Measurements from ENCODE around the gene CNTN4.

Gene CNTN4

DNA sequence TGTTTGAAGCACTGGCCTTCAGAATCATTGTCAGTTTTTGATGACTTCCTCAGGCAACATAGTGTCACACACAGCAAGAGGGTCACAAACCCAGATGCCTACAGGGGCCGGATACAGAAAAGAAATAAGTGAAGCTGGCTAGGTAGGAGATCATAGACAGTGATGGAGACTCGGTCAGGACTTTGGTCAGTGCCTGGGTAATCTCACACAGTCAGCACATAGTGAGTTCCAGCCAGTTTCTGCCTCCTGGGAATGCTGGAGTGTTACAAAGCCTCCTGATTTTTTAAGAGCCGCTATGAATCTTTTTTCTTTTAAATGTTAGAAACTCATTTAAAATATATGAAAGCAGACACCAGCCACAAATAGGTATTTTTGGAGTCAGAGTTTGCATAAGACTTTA is 612.4 kb downstream of the CNTN4 start:
- TF ChIP-seq, protein P1, sequence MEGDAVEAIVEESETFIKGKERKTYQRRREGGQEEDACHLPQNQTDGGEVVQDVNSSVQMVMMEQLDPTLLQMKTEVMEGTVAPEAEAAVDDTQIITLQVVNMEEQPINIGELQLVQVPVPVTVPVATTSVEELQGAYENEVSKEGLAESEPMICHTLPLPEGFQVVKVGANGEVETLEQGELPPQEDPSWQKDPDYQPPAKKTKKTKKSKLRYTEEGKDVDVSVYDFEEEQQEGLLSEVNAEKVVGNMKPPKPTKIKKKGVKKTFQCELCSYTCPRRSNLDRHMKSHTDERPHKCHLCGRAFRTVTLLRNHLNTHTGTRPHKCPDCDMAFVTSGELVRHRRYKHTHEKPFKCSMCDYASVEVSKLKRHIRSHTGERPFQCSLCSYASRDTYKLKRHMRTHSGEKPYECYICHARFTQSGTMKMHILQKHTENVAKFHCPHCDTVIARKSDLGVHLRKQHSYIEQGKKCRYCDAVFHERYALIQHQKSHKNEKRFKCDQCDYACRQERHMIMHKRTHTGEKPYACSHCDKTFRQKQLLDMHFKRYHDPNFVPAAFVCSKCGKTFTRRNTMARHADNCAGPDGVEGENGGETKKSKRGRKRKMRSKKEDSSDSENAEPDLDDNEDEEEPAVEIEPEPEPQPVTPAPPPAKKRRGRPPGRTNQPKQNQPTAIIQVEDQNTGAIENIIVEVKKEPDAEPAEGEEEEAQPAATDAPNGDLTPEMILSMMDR (IDR thresholded peaks at IDR 0.05; ENCODE audit: low read depth, low read length): no peak
- H3K4me3 ChIP-seq (replicated peaks in 1 of 2; ENCODE audit: low read depth in 2 of 2, low read length in 2 of 2): no peak overlapping the region
- DNase-seq (ENCODE audit: low read depth in 2 of 2): no peak

DNA sequence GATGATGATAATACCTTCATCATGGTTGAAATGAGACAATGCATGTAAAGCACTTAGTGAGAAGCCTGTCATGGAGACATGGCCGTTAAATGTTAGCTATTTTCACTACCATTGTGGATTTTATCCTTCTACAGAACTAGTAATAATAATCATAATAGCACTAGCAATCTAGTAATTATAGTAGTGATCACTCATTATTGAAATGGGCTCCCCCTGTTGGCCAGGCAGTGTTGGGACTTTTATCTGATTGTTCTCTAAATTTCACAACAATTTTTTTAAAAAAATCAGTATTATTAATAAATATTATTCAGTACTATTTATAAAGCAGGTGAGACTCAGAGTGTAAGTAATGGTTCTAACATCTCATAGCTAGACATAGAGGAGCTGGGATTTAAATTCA is 615.3 kb downstream of the CNTN4 start:
- DNase-seq (ENCODE audit: low read depth in 2 of 2): no peak
- no peak overlapping the region for H3K4me3 ChIP-seq (replicated peaks in 1 of 2; ENCODE audit: low read depth in 2 of 2, low read length in 2 of 2)
- TF ChIP-seq, protein P1 (IDR thresholded peaks at IDR 0.05; ENCODE audit: low read depth, low read length): no peak

DNA sequence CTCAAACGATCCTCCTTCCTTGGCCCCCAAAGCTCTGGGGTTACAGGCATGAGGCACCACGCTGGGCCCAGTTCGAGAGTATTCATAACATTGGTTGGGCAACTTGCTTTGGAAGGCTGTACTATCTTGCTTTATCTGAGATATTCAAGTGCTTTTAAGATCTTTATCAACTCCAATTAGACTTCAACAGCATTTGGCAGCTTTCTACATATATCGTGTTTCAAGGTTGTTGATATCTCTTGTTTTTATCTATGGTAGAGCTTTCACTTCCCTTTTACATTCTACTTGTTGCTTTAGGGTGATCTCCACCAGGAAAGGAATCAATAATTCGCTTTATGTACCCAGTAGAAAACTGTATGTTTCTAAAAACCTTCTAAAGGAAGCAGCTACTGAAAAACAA is 616.2 kb downstream of the CNTN4 start:
- no peak overlapping the region for H3K4me3 ChIP-seq (replicated peaks in 1 of 2; ENCODE audit: low read depth in 2 of 2, low read length in 2 of 2)
- no peak for DNase-seq (ENCODE audit: low read depth in 2 of 2)
- TF ChIP-seq, protein P1 (IDR thresholded peaks at IDR 0.05; ENCODE audit: low read depth, low read length): no peak

DNA sequence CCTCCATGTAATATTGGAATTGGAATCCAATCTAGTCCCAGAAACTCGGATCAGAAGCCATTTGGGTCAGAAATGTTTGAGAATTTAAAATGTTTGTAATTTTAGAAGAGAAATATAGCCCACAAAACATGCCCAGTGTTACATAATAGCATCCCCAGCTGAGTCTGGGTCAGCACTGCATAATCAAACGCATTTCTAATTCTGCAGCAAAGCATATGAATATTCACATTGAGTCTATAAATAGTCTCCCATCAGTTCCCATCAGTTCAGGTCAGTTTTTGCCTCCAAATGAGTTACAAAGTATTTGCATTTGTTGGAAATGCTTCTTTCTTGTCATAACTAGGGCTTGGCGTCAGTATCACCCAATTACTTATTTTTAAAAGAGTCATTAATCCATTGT is 628.4 kb downstream of the CNTN4 start:
- TF ChIP-seq, protein P1 (IDR thresholded peaks at IDR 0.05; ENCODE audit: low read depth, low read length): no peak
- no peak for DNase-seq (ENCODE audit: low read depth in 2 of 2)
- H3K4me3 ChIP-seq (replicated peaks in 1 of 2; ENCODE audit: low read depth in 2 of 2, low read length in 2 of 2): no peak overlapping the region

DNA sequence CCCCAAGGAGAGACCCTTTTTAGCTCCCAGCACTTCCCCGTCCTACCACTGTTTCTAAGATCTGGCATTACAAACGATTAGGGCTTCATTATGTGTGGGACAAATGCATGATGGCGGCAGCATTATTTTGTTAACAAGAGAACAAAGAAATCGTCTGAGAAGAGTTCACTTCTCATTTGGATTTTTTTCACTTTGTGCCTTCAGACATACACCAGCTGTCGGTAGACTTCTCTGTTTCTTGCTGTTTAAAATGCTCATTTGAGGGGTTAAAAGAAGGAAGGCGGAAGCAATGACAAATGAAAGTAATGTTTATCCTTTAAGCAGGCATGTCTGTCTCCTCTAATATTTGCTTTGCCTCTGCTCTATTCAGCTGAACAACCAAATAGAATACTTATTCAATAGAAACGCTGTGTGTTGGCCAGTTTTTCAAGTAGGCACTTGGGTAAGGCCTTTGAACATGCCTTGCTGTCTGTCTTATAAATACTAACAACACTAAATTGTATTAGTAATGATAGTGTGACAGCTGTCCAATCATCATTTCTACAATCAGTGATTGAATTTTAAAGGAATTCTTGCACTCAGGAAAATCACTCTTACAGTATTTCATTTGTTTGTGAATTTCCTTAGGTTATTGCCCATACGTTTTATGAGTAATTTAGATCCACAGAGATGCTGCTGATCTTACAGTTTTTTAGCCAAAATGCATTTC is 629.1 kb downstream of the CNTN4 start:
- TF ChIP-seq, protein P1 (IDR thresholded peaks at IDR 0.05; ENCODE audit: low read depth, low read length): no peak
- no peak for DNase-seq (ENCODE audit: low read depth in 2 of 2)
- no peak overlapping the region for H3K4me3 ChIP-seq (replicated peaks in 1 of 2; ENCODE audit: low read depth in 2 of 2, low read length in 2 of 2)

DNA sequence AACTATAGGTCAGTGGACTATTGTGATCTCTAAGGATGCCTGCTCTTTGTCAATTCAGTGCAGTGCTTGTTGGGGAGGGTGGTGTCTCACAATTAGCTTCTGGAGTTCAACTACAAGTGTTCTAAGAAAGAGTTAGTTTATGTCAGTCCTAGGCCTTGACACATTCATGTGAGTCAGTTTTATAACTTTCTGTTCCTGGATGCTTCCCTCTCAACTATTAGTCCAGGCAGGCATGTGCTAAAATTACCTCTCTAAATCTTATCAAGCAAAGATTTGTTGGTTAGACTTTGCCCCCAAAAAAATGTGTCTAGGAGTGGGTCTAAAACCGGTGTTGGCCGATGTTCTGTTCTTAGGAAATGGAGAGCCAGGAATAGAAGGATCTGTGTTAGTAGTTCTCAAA is 633.2 kb downstream of the CNTN4 start:
- TF ChIP-seq, protein P1 (IDR thresholded peaks at IDR 0.05; ENCODE audit: low read depth, low read length): no peak
- DNase-seq (ENCODE audit: low read depth in 2 of 2): no peak
- H3K4me3 ChIP-seq (replicated peaks in 1 of 2; ENCODE audit: low read depth in 2 of 2, low read length in 2 of 2): no peak overlapping the region

DNA sequence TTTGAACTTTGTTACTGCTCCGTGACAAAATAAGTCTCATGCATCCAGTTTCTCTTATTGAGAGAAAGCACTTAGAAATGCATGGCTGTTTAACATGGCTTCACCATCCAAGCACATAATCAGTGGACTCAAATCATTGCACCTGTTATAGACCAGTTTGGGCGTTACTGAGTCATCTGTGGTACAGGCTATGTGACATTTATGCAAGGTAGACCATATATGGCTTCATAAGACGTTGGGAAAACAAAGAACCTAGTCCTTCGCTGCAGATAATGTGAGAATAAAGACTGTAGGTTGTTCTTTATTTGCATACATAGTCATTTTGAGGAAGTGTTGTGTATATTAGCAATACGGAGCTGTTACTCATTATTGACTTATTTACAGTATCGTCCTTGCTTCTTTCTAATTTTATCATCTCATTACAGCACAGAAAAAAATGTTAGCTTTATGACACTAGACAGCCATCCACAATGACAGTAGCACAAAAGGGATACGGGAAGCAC is 636.8 kb downstream of the CNTN4 start:
- no peak overlapping the region for H3K4me3 ChIP-seq (replicated peaks in 1 of 2; ENCODE audit: low read depth in 2 of 2, low read length in 2 of 2)
- TF ChIP-seq, protein P1 (IDR thresholded peaks at IDR 0.05; ENCODE audit: low read depth, low read length): no peak
- DNase-seq (ENCODE audit: low read depth in 2 of 2): no peak

Data from cardiac fibroblast (primary cell).